ENCODE data around the gene FN3K. TPM values are rescaled to one million over a fixed set of nuclear protein-coding genes. Genes with fewer than 3 reads are reported as not detected.

FN3K gene
- total and polyA plus RNA-seq, 2 of the 4 experiments (the other 2 are of a cell fraction) = 0.90 to 2.9 TPM

- Histone ChIP-seq H3K56ac (ENCODE audit: extremely low read depth, insufficient read depth, low read length) (no peak overlapping the region), H4K20me1 (ENCODE audit: insufficient read depth, low read length) (peaks cover 9% of the 10 kb centered on the region), H2AK9ac (replicated peaks; ENCODE audit: low read depth, low read length, poor library complexity) (peak overlapping the region; percentile 24), H3K18ac (ENCODE audit: low read depth, low read length) (no peak overlapping the region), H3K9me3 (ENCODE audit: control insufficient read depth, insufficient read depth, low read length) (no peaks in the 10 kb centered on the region), H2AK5ac (ENCODE audit: low read depth, low read length) (no peak overlapping the region), H4K8ac (ENCODE audit: low read depth in 2 of 2, low read length in 2 of 2) (no peak overlapping the region), H2BK5ac (ENCODE audit: low read depth, low read length, poor library complexity, severe bottlenecking) (no peak overlapping the region), H4K91ac (ENCODE audit: insufficient read depth, low read depth, low read length) (no peak overlapping the region), H3K4me2 (ENCODE audit: low read depth, low read length) (no peak overlapping the region), H2BK15ac (ENCODE audit: low read depth, low read length) (no peak overlapping the region), H2AFZ (replicated peaks; ENCODE audit: low read length, poor library complexity) (no peak overlapping the region), H3K9ac (ENCODE audit: low read depth, low read length) (no peak overlapping the region), H3K79me1 (ENCODE audit: low read depth in 1 of 2, low read length in 2 of 2) (peaks cover 3 to 44% of the 10 kb centered on the region in 2 experiments), H3K27me3 (ENCODE audit: control insufficient read depth, insufficient read depth, low read length) (no peaks in the 10 kb centered on the region), H3K9me1 (ENCODE audit: insufficient read depth, low read length) (peaks cover 5% of the 10 kb centered on the region; the same call in 1 of the 2 replicates), H3K14ac (replicated peaks; ENCODE audit: low read depth, low read length) (no peak overlapping the region), H3K4ac (ENCODE audit: low read depth, low read length) (no peak overlapping the region), H2BK20ac (ENCODE audit: low read depth, low read length) (no peak overlapping the region), H3K36me3 (ENCODE audit: control insufficient read depth, insufficient read depth, low read length) (peaks cover 14% of the 10 kb centered on the region), H4K5ac (ENCODE audit: low read depth, low read length) (no peak overlapping the region), H2BK120ac (ENCODE audit: low read depth, low read length) (no peak overlapping the region; the same call in 1 of the 2 replicates), H3K4me3 (ENCODE audit: insufficient read depth, low read depth, low read length) (no peak overlapping the region), H3K27ac (ENCODE audit: insufficient read depth, low read length) (no peak overlapping the region), H3K4me1 (ENCODE audit: control insufficient read depth, insufficient read depth, low read length) (peaks cover 7% of the 10 kb centered on the region), H3K23ac (ENCODE audit: low read depth, low read length) (no peak overlapping the region)
- dilution Hi-C loops (cut with HindIII; ENCODE audit: low sequenced_read_pairs, unreplicated experiment) (no loop called here), in situ Hi-C loops (cut with MboI; ENCODE audit: low sequenced_read_pairs) (no loop called here), intact Hi-C loops (cut with micrococcal nuclease) (no loop called here)
- ATAC-seq (ENCODE audit: low read depth) (no peak), DNase-seq (no peak)
- TF ChIP-seq CTCF (conservative IDR thresholded peaks at IDR 0.05; ENCODE audit: low read depth, low read length) = no peak
- BruUV-seq (replicated peaks) = no TSS peak
- ChIA-PET POLR2A (ENCODE audit: unreplicated experiment) (no interaction called here), CTCF (no interaction called here)
- WGBS, 2 experiments (ENCODE audit: extremely low coverage in 2 of 2, insufficient read length in 1 of 2) = 99% methylated on average over 7 of the region's 27 CpGs; no CpG with 5 or more reads in 1 of the 2 experiments
Measured at GRCh38 chr17:82787081-82787848, 51.9 kb downstream of the FN3K start.
